ENCODE measurements around the gene FAM199X. TPM values are rescaled to one million over a fixed set of nuclear protein-coding genes. Genes with fewer than 3 reads are reported as not detected.

Gene FAM199X
- total and polyA plus RNA-seq, 4 donors: 7.5 to 30.5 (median 11.9) TPM

- WGBS, 2 donors: 18 to 54% methylated on average over 5 of the region's 5 CpGs
Measured at GRCh38 chrX:104122829-104123228, 43.4 kb upstream of the FAM199X start.

GRCh38 chrX:104126856-104127255, 39.4 kb upstream of the FAM199X start:
- peaks cover 0 to 30% (median 19%) of the 10 kb centered on the region in 3 donors for H3K27me3 ChIP-seq (ENCODE audit: control insufficient read depth in 3 of 3, insufficient read depth in 3 of 3, low read length in 2 of 3)
- 59 to 81% methylated on average over 2 of the region's 2 CpGs for WGBS, 2 donors
- no peaks in the 10 kb centered on the region for H3K9me3 ChIP-seq (ENCODE audit: control insufficient read depth in 4 of 4, insufficient read depth in 3 of 4, low read length in 3 of 4)
- no peak overlapping the region for H3K4me3 ChIP-seq
- no peak for TF ChIP-seq CTCF (IDR thresholded peaks at IDR 0.05; ENCODE audit: control extremely low read depth, extremely low read depth)
- peaks cover 0 to 10% (median 0%) of the 10 kb centered on the region in 4 donors for H3K36me3 ChIP-seq (ENCODE audit: control insufficient read depth in 4 of 4, insufficient read depth in 4 of 4, low read length in 4 of 4)
- H3K9ac ChIP-seq (ENCODE audit: insufficient read depth in 1 of 2, low read length in 2 of 2): no peak overlapping the region
- ATAC-seq (ENCODE audit: insufficient read depth, low FRiP score) (no peak), DNase-seq (no peak)
- no peak overlapping the region for H3K27ac ChIP-seq (ENCODE audit: low read depth in 1 of 2, low read length in 1 of 2)
- H3K4me1 ChIP-seq (ENCODE audit: control insufficient read depth in 5 of 5, insufficient read depth in 5 of 5, low read length in 5 of 5): no peaks in the 10 kb centered on the region

More at GRCh38 chrX:104122829-104123228, 43.4 kb upstream of the FAM199X start:
- no peaks in the 10 kb centered on the region for H3K9me3 ChIP-seq (ENCODE audit: control insufficient read depth in 4 of 4, insufficient read depth in 3 of 4, low read length in 3 of 4)
- no peak overlapping the region for H3K4me3 ChIP-seq
- H3K27ac ChIP-seq (ENCODE audit: low read depth in 1 of 2, low read length in 1 of 2): no peak overlapping the region
- no peaks in the 10 kb centered on the region for H3K36me3 ChIP-seq (ENCODE audit: control insufficient read depth in 4 of 4, insufficient read depth in 4 of 4, low read length in 4 of 4)
- TF ChIP-seq CTCF (IDR thresholded peaks at IDR 0.05; ENCODE audit: control extremely low read depth, extremely low read depth): no peak
- no peak overlapping the region for H3K9ac ChIP-seq (ENCODE audit: insufficient read depth in 1 of 2, low read length in 2 of 2)
- no peaks in the 10 kb centered on the region for H3K4me1 ChIP-seq (ENCODE audit: control insufficient read depth in 5 of 5, insufficient read depth in 5 of 5, low read length in 5 of 5)
- DNase-seq (no peak), ATAC-seq (ENCODE audit: insufficient read depth, low FRiP score) (no peak)
- H3K27me3 ChIP-seq (ENCODE audit: control insufficient read depth in 3 of 3, insufficient read depth in 3 of 3, low read length in 2 of 3): peaks cover 0 to 22% (median 15%) of the 10 kb centered on the region in 3 donors

GRCh38 chrX:104130808-104131207, 35.4 kb upstream of the FAM199X start:
- no peak overlapping the region for H3K27ac ChIP-seq (ENCODE audit: low read depth in 1 of 2, low read length in 1 of 2)
- ATAC-seq (ENCODE audit: insufficient read depth, low FRiP score) (no peak), DNase-seq (no peak)
- no peak overlapping the region for H3K4me3 ChIP-seq
- no peaks in the 10 kb centered on the region for H3K9me3 ChIP-seq (ENCODE audit: control insufficient read depth in 4 of 4, insufficient read depth in 3 of 4, low read length in 3 of 4)
- H3K36me3 ChIP-seq (ENCODE audit: control insufficient read depth in 4 of 4, insufficient read depth in 4 of 4, low read length in 4 of 4): peaks cover 0 to 10% (median 0%) of the 10 kb centered on the region in 4 donors
- no peaks in the 10 kb centered on the region for H3K4me1 ChIP-seq (ENCODE audit: control insufficient read depth in 5 of 5, insufficient read depth in 5 of 5, low read length in 5 of 5)
- WGBS, 2 donors: 79 to 97% methylated on average over 6 of the region's 6 CpGs
- H3K9ac ChIP-seq (ENCODE audit: insufficient read depth in 1 of 2, low read length in 2 of 2): no peak overlapping the region
- H3K27me3 ChIP-seq (ENCODE audit: control insufficient read depth in 3 of 3, insufficient read depth in 3 of 3, low read length in 2 of 3): peaks cover 0 to 62% (median 23%) of the 10 kb centered on the region in 3 donors
- TF ChIP-seq CTCF (IDR thresholded peaks at IDR 0.05; ENCODE audit: control extremely low read depth, extremely low read depth): no peak

Measured in lung (tissue), 12 donors.